GM12865 (cell line): ENCODE results near the gene CDH13.

ENCODE experiments used
- DNase-seq: peaks from one replicate; pipeline ENCODE4 v3.0.0; 2010; ENCODE audit warnings: low read depth
- H3K4me3 ChIP-seq: 2 replicates; pipeline ENCODE4 v1.5.1; 2011; ENCODE audit warnings: mild to moderate bottlenecking, low read depth, low read length, control low read depth
- TF ChIP-seq, protein P1 (sequence below): IDR thresholded peaks from 2 replicates; pipeline ENCODE4 v1.5.1; 2011; ENCODE audit warnings: low read length, control low read depth, low read depth, inconsistent platforms; ENCODE audit not compliant: insufficient read depth; ENCODE audit errors: missing control alignments

The CDH13 gene

GRCh38 chr16:82807311-82807710, 180.5 kb downstream of the CDH13 start:
- TF ChIP-seq, protein P1, sequence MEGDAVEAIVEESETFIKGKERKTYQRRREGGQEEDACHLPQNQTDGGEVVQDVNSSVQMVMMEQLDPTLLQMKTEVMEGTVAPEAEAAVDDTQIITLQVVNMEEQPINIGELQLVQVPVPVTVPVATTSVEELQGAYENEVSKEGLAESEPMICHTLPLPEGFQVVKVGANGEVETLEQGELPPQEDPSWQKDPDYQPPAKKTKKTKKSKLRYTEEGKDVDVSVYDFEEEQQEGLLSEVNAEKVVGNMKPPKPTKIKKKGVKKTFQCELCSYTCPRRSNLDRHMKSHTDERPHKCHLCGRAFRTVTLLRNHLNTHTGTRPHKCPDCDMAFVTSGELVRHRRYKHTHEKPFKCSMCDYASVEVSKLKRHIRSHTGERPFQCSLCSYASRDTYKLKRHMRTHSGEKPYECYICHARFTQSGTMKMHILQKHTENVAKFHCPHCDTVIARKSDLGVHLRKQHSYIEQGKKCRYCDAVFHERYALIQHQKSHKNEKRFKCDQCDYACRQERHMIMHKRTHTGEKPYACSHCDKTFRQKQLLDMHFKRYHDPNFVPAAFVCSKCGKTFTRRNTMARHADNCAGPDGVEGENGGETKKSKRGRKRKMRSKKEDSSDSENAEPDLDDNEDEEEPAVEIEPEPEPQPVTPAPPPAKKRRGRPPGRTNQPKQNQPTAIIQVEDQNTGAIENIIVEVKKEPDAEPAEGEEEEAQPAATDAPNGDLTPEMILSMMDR = no peak
- DNase-seq = no peak
- H3K4me3 ChIP-seq = no peak overlapping the region

GRCh38 chr16:82808036-82808435, 181.3 kb downstream of the CDH13 start:
- TF ChIP-seq, protein P1 = no peak
- DNase-seq = no peak
- no peak overlapping the region for H3K4me3 ChIP-seq

GRCh38 chr16:82810077-82810476, 183.3 kb downstream of the CDH13 start:
- no peak for DNase-seq
- no peak overlapping the region for H3K4me3 ChIP-seq
- TF ChIP-seq, protein P1 = no peak

- H3K4me3 ChIP-seq = no peak overlapping the region
- no peak for DNase-seq
- TF ChIP-seq, protein P1 = no peak
Measured at GRCh38 chr16:82814059-82814458, 187.3 kb downstream of the CDH13 start.

DNA sequence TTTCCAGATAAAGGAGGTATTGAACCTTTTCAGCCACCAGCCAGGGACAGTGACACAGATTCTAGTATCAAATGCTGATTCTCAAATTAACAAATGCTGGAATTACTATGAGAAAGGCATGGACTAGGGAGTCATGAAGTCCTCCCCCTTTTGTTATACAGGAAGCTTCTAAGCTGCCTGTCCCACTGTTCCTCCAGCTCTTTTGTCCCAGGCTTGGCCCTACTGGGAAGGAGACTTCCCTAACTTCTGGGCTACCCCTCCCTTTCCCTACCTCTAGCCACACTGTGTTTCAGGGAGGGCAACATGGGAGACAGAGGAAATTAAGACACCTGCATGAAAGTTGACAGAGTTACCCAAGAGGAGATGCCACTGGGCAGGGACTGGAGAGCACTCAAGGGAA, 192.5 kb downstream of the CDH13 start:
- no peak overlapping the region for H3K4me3 ChIP-seq
- TF ChIP-seq, protein P1 = no peak
- no peak for DNase-seq

GRCh38 chr16:82820855-82821254, 194.1 kb downstream of the CDH13 start:
- no peak for DNase-seq
- no peak overlapping the region for H3K4me3 ChIP-seq
- TF ChIP-seq, protein P1 = no peak

GRCh38 chr16:82824408-82824807, 197.6 kb downstream of the CDH13 start:
- TF ChIP-seq, protein P1 = no peak
- no peak for DNase-seq
- H3K4me3 ChIP-seq = no peak overlapping the region
